GM12878 (cell line): ENCODE measurements around the gene TMEM176B. TPM values are rescaled to one million over a fixed set of nuclear protein-coding genes. Genes with fewer than 3 reads are reported as not detected.

Experiments used
- ATAC-seq: fragments of 200-7000 bp; cut with Tn5 transposase; 3 replicates; pipeline ENCODE4 v1.9.1; 2020; ENCODE audit warnings: mild to moderate bottlenecking, moderate library complexity
- BruUV-seq: library from RNA; stranded (reverse); fragments of 400-500 nt; replicated peaks from 2 replicates; lab custom pipeline; 2021; lab: Mats Ljungman, UMichigan
- CTCF ChIA-PET: fragments of 300-600 bp; sonication (Branson Sonifier 250); formaldehyde crosslinking; extraction: SDS; loops from one replicate; lab custom pipeline; 2021; ENCODE audit warnings: inconsistent platforms; lab: Yijun Ruan, JAX
- POLR2A ChIA-PET: fragments of 350-600 bp; formaldehyde crosslinking; extraction: SDS; loops from one replicate; lab custom pipeline; 2021; ENCODE audit warnings: inconsistent platforms; lab: Charles Lee
- RAD21 ChIA-PET: fragments of 300-600 bp; sonication (Branson Sonifier 250); formaldehyde crosslinking; loops from one replicate; lab custom pipeline; 2023; ENCODE audit warnings: antibody characterized with exemption; ENCODE audit not compliant: unreplicated experiment; lab: Charles Lee
- SMC1A ChIA-PET: fragments of 300-600 bp; sonication (Branson Sonifier 250); formaldehyde crosslinking; loops from one replicate; lab custom pipeline; 2023; ENCODE audit not compliant: unreplicated experiment, uncharacterized antibody; lab: Charles Lee
- DNase-seq: peaks from one replicate; pipeline ENCODE4 v3.0.0-alpha.2; 2011; ENCODE audit warnings: low read depth, low spot score
- FAIRE-seq: peaks from 3 replicates; lab custom pipeline; 2011; peaks lifted over from hg19 to GRCh38; lab: Jason Lieb, UNC
- H2AFZ ChIP-seq: 2 replicates; pipeline ENCODE4 v1.6.0; 2011; ENCODE audit warnings: low read depth, low read length, control low read depth; ENCODE audit not compliant: control insufficient read depth
- H3K27ac ChIP-seq: 2 replicates; pipeline ENCODE4 v1.5.1; 2011; ENCODE audit warnings: control low read depth; ENCODE audit not compliant: control insufficient read depth, insufficient read depth
- H3K27me3 ChIP-seq, 2 experiments: replicated peaks in 1 of 2; 2 replicates each; pipeline versions ENCODE4 v1.6.0 to v1.6.1; 2011; ENCODE audit warnings: low read length in 1 of 2; ENCODE audit not compliant: control insufficient read depth in 2 of 2, insufficient read depth in 2 of 2
- H3K36me3 ChIP-seq, 2 experiments: 2 replicates each; pipeline ENCODE4 v1.5.1; 2011; ENCODE audit warnings: low read length in 1 of 2; ENCODE audit not compliant: control insufficient read depth in 2 of 2, insufficient read depth in 2 of 2
- H3K4me1 ChIP-seq: 2 replicates; pipeline ENCODE4 v1.6.1; 2011; ENCODE audit warnings: mild to moderate bottlenecking, low read length, moderate library complexity, mixed read lengths; ENCODE audit not compliant: control insufficient read depth, insufficient read depth
- H3K4me2 ChIP-seq: 2 replicates; pipeline ENCODE4 v1.6.0; 2011; ENCODE audit warnings: control low read depth; ENCODE audit not compliant: control insufficient read depth, insufficient read depth
- H3K4me3 ChIP-seq: fragments of 200-600 bp; sonication (generic); 2 replicates; pipeline ENCODE4 v1.5.1; 2016
- H3K79me2 ChIP-seq: 2 replicates; pipeline ENCODE4 v1.6.0; 2011; ENCODE audit warnings: low read length; ENCODE audit not compliant: control insufficient read depth, insufficient read depth
- H3K9ac ChIP-seq: 2 replicates; pipeline ENCODE4 v1.8.0; 2011; ENCODE audit warnings: low read length, control low read depth, mixed read lengths; ENCODE audit not compliant: control insufficient read depth, insufficient read depth
- H3K9me3 ChIP-seq: replicated peaks from 3 replicates; pipeline ENCODE4 v1.5.1; 2011; ENCODE audit warnings: mild to moderate bottlenecking, low read length; ENCODE audit not compliant: control insufficient read depth, insufficient read depth
- H4K20me1 ChIP-seq: 2 replicates; pipeline ENCODE4 v1.6.0; 2011; ENCODE audit not compliant: control insufficient read depth, insufficient read depth
- BACH1 ChIP-seq: fragments of 450-650 bp; IDR thresholded peaks from 2 replicates; pipeline ENCODE4 v1.6.1; 2017; ENCODE audit warnings: mild to moderate bottlenecking, borderline replicate concordance
- BCL11A ChIP-seq: IDR thresholded peaks from 2 replicates; pipeline ENCODE4 v1.6.1; 2011; ENCODE audit warnings: low read depth, low read length
- EED ChIP-seq: sonication (generic); IDR thresholded peaks from 2 replicates; pipeline ENCODE4 v1.6.1; 2016; ENCODE audit warnings: antibody characterized with exemption, low read depth
- ETV6 ChIP-seq, 2 experiments: fragments of 450-650 bp in 1 of 2; IDR thresholded peaks in 1 of 2; conservative IDR thresholded peaks in 1 of 2; 2 replicates each; pipeline ENCODE4 v1.6.1; 2014; ENCODE audit warnings: antibody characterized with exemption in 1 of 2, borderline replicate concordance in 1 of 2, low read depth in 1 of 2, mild to moderate bottlenecking in 1 of 2, moderate library complexity in 1 of 2
- IKZF1 ChIP-seq: fragments of 450-650 bp; conservative IDR thresholded peaks from 2 replicates; pipeline ENCODE4 v1.6.1; 2017; ENCODE audit warnings: antibody characterized with exemption, mild to moderate bottlenecking
- IKZF2 ChIP-seq, 2 experiments: fragments of 450-650 bp; IDR thresholded peaks; 2 replicates each; pipeline ENCODE4 v1.6.1; 2017; ENCODE audit warnings: mild to moderate bottlenecking in 2 of 2, moderate library complexity in 2 of 2
- IRF4 ChIP-seq: IDR thresholded peaks from 2 replicates; pipeline ENCODE4 v1.6.1; 2011; ENCODE audit warnings: low read depth, low read length
- MTA2 ChIP-seq: fragments of 450-650 bp; IDR thresholded peaks from 2 replicates; pipeline ENCODE4 v1.6.1; 2016; ENCODE audit warnings: low read depth, mild to moderate bottlenecking, moderate library complexity
- NFYA ChIP-seq: IDR thresholded peaks from 2 replicates; pipeline ENCODE4 v1.6.1; 2011; ENCODE audit warnings: low read depth, mild to moderate bottlenecking, low read length, improper control_type of control experiment, borderline replicate concordance
- POLR2A ChIP-seq: IDR thresholded peaks from 2 replicates; pipeline ENCODE4 v1.6.1; 2011; ENCODE audit warnings: low read depth, mild to moderate bottlenecking, low read length
- RAD21 ChIP-seq: IDR thresholded peaks from 2 replicates; pipeline ENCODE4 v1.6.1; 2011; ENCODE audit warnings: mild to moderate bottlenecking, low read depth, low read length, moderate library complexity; ENCODE audit not compliant: insufficient read depth
- RUNX3 ChIP-seq: IDR thresholded peaks from 2 replicates; pipeline ENCODE4 v1.6.1; 2012; ENCODE audit warnings: low read length, inconsistent platforms
- SMC3 ChIP-seq: IDR thresholded peaks from 2 replicates; pipeline ENCODE4 v1.6.1; 2011; ENCODE audit warnings: low read length, improper control_type of control experiment, borderline replicate concordance
- SRF ChIP-seq, 2 experiments: IDR thresholded peaks; 2 replicates each; pipeline ENCODE4 v1.6.1; 2011; ENCODE audit warnings: low read depth in 2 of 2, low read length in 2 of 2, mild to moderate bottlenecking in 1 of 2, moderate library complexity in 1 of 2
- TCF12 ChIP-seq: IDR thresholded peaks from 2 replicates; pipeline ENCODE4 v1.6.1; 2011; ENCODE audit warnings: low read depth, mild to moderate bottlenecking, low read length
- ZBED1 ChIP-seq: IDR thresholded peaks from 2 replicates; pipeline ENCODE4 v1.6.1; 2016; ENCODE audit warnings: borderline replicate concordance
- WGBS: methylation state at CpG from one replicate; pipeline ENCODE4 v1.1.6; 2016; ENCODE audit warnings: low lambda C conversion rate; ENCODE audit not compliant: insufficient replicate concordance, insufficient coverage; ENCODE audit errors: missing lambda C conversion rate; 5-methylcytosine and 5-hydroxymethylcytosine counted together
- in situ Hi-C: fragments of 300-500 bp; cut with MboI; formaldehyde crosslinking; loops from 9 replicates; pipeline ENCODE4 v1.14.3; 2018; ENCODE audit warnings: mixed read lengths
- intact Hi-C: fragments of 100-400 bp; cut with micrococcal nuclease; formaldehyde crosslinking; loops from one replicate; pipeline ENCODE4 v1.14.2; 2022; ENCODE audit not compliant: unreplicated experiment
- polyA plus RNA-seq, 11 experiments: library from polyadenylated mRNA; depleted of rRNA in 4 of 11; unstranded in 6 of 11; stranded (reverse) in 5 of 11; fragments of >200 nt; fragmentation: Nextera tagmentation in 4 of 11; fragmentation: Illumina TruSeq in 1 of 11; extraction: Ambion mirVana in 4 of 11; extraction: Trizol in 1 of 11; gene quantifications; 1 replicate in 1 of 11; 2 replicates in 10 of 11; pipeline versions ENCODE4 v1.2.1 to v1.2.3, GENCODE V29; 2011 to 2016; ENCODE audit warnings: inconsistent platforms in 2 of 11, missing spikeins in 2 of 11, low read depth in 1 of 11
- total RNA-seq, 4 experiments: library from RNA; depleted of rRNA in 3 of 4; stranded (reverse); fragments of >200 nt in 3 of 4; fragmentation: Illumina TruSeq in 1 of 4; extraction: Trizol in 1 of 4; gene quantifications; 2 replicates each; pipeline versions ENCODE4 v1.2.1 to v1.2.3, GENCODE V29; 2013 to 2021

The TMEM176B gene
- total and polyA plus RNA-seq, 10 of the 15 experiments (the other 5 are each of a cell fraction or from before 2014, with no cell fraction given) = 0.05 to 0.40 (median 0.20) TPM; not detected in 4

GRCh38 chr7:150754951-150755350 lies 45.2 kb downstream of the TMEM176B start:
- peaks cover 28% of the 10 kb centered on the region for H3K4me1 ChIP-seq
- POLR2A ChIA-PET = interaction anchor here (0.8 to 1.1 kb wide), 3 partner anchors 303 to 321 kb away, joined by 3 to 5 read pairs (median 4); no protein-coding TSS in a partner anchor

GRCh38 chr7:150753826-150754603 lies 46.1 kb downstream of the TMEM176B start:
- no peaks in the 10 kb centered on the region for H3K27me3 ChIP-seq
- DNase-seq (no peak), FAIRE-seq (peak; percentile 84), ATAC-seq (peak; percentile 83)
- ChIA-PET RAD21 (interaction anchor here (1.0 to 4.7 kb wide), 5 partner anchors 68 to 321 kb away, joined by 3 to 75 read pairs (median 13); partner anchors contain the start of genes GIMAP2 and GIMAP8), SMC1A (interaction anchor here (0.9 to 5.1 kb wide), 12 partner anchors 15 to 352 kb away, joined by 3 to 115 read pairs (median 4); partner anchors contain the start of genes GIMAP1, GIMAP2 and GIMAP8), POLR2A (interaction anchor here (1.0 kb wide), 1 partner anchor 303 kb away, joined by 3 read pairs; no protein-coding TSS in a partner anchor), CTCF (interaction anchor here (0.6 to 4.8 kb wide), 6 partner anchors 47 to 320 kb away, joined by 4 to 112 read pairs (median 5); partner anchors contain the start of gene GIMAP8)
- H3K79me2 ChIP-seq = no peaks in the 10 kb centered on the region
- H4K20me1 ChIP-seq = no peaks in the 10 kb centered on the region
- H2AFZ ChIP-seq = no peak overlapping the region
- no peak overlapping the region for H3K4me3 ChIP-seq
- H3K4me2 ChIP-seq = 0 out of 2 replicates have a peak overlapping the region, but pooled peaks have one; percentile 38
- no TSS peak for BruUV-seq
- no peak overlapping the region for H3K9ac ChIP-seq
- WGBS = 22% methylated on average over 3 of the region's 3 CpGs
- H3K27ac ChIP-seq = peak overlapping the region; percentile 32
- peaks cover 29% of the 10 kb centered on the region for H3K4me1 ChIP-seq
- no peaks in the 10 kb centered on the region for H3K36me3 ChIP-seq
- no peaks in the 10 kb centered on the region for H3K9me3 ChIP-seq
- in situ Hi-C loops = loop anchor here (5.0 kb wide), 1 partner anchor 307 kb away; no protein-coding TSS in a partner anchor
- intact Hi-C loops = loop anchor here (1.0 to 5.0 kb wide), 3 partner anchors 68 to 122 kb away; partner anchors contain the start of gene GIMAP6
- TF ChIP-seq ZBED1 = peak; percentile 49; the same call in 1 of the 2 replicates
- peak; percentile 71 for TF ChIP-seq SMC3
- peak; percentile 61; the same call in 1 of the 2 replicates for TF ChIP-seq BCL11A
- no peak for TF ChIP-seq TCF12
- TF ChIP-seq SRF (IDR thresholded peaks at IDR 0.05; ENCODE audit: low read depth in 2 of 2, low read length in 2 of 2) = no peak
- TF ChIP-seq POLR2A = no peak
- TF ChIP-seq RUNX3 = peak; percentile 86
- TF ChIP-seq IKZF2 (IDR thresholded peaks at IDR 0.05) = peak; percentile 22 to 37; a peak in 2 of 4 replicates
- 0 out of 2 replicates have a peak, but pooled peaks have one; percentile 7 for TF ChIP-seq IRF4
- TF ChIP-seq NFYA = no peak
- peak; percentile 45; the same call in 1 of the 2 replicates for TF ChIP-seq IKZF1
- TF ChIP-seq MTA2 = 0 out of 2 replicates have a peak, but pooled peaks have one; percentile 17
- peak in 1 of 2 experiments; percentile 97; a peak in 2 of 4 replicates for TF ChIP-seq ETV6 (conservative IDR thresholded peaks at IDR 0.05 in 1 of 2, IDR thresholded peaks at IDR 0.05 in 1 of 2; ENCODE audit: borderline replicate concordance in 1 of 2, low read depth in 1 of 2)
- TF ChIP-seq RAD21 = peak; percentile 71

More at GRCh38 chr7:150754951-150755350, 45.2 kb downstream of the TMEM176B start:
- intact Hi-C loops (loop anchor here (1.0 to 5.0 kb wide), 3 partner anchors 69 to 123 kb away; partner anchors contain the start of gene GIMAP6), in situ Hi-C loops (loop anchor here (5.0 kb wide), 1 partner anchor 308 kb away; no protein-coding TSS in a partner anchor)
- RAD21 ChIA-PET = interaction anchor here (0.7 to 4.7 kb wide), 16 partner anchors 12 to 321 kb away, joined by 3 to 75 read pairs (median 6); partner anchors contain the start of genes GIMAP1, GIMAP2 and GIMAP8
- peak overlapping the region; percentile 57 for H3K27ac ChIP-seq
- no peaks in the 10 kb centered on the region for H3K27me3 ChIP-seq
- H3K36me3 ChIP-seq = no peaks in the 10 kb centered on the region
- no peak overlapping the region; the same call in 1 of the 2 replicates for H3K9ac ChIP-seq
- ATAC-seq (no peak), FAIRE-seq (no peak), DNase-seq (no peak)
- no peaks in the 10 kb centered on the region for H3K79me2 ChIP-seq
- no peaks in the 10 kb centered on the region for H4K20me1 ChIP-seq
- no peaks in the 10 kb centered on the region for H3K9me3 ChIP-seq
- H3K4me3 ChIP-seq = no peak overlapping the region
- no peak overlapping the region for H2AFZ ChIP-seq
- SMC1A ChIA-PET = interaction anchor here (0.8 to 5.1 kb wide), 21 partner anchors 9 to 398 kb away, joined by 3 to 115 read pairs (median 5); partner anchors contain the start of genes GIMAP1, GIMAP2, GIMAP6 and GIMAP8
- TF ChIP-seq BACH1 (no peak), EED (0 out of 2 replicates have a peak, but pooled peaks have one; percentile 3), SMC3 (no peak)
- CTCF ChIA-PET = interaction anchor here (0.6 to 4.8 kb wide), 24 partner anchors 10 to 394 kb away, joined by 3 to 112 read pairs (median 4); partner anchors contain the start of genes GIMAP2, GIMAP4, GIMAP6 and GIMAP8
- H3K4me2 ChIP-seq = no peak overlapping the region; the same call in 1 of the 2 replicates
- no TSS peak for BruUV-seq
